Erythroblast (primary cell): ENCODE data around the gene ALOXE3.

Experiments
- GATA1 ChIP-seq: IDR thresholded peaks from 2 replicates; pipeline ENCODE4 v1.6.1; 2011; ENCODE audit warnings: low read depth, mild to moderate bottlenecking, control low read depth, low read length, moderate library complexity
- POLR2A ChIP-seq: IDR thresholded peaks from 2 replicates; pipeline ENCODE4 v1.6.1; 2011; ENCODE audit warnings: mild to moderate bottlenecking, low read length

DNA sequence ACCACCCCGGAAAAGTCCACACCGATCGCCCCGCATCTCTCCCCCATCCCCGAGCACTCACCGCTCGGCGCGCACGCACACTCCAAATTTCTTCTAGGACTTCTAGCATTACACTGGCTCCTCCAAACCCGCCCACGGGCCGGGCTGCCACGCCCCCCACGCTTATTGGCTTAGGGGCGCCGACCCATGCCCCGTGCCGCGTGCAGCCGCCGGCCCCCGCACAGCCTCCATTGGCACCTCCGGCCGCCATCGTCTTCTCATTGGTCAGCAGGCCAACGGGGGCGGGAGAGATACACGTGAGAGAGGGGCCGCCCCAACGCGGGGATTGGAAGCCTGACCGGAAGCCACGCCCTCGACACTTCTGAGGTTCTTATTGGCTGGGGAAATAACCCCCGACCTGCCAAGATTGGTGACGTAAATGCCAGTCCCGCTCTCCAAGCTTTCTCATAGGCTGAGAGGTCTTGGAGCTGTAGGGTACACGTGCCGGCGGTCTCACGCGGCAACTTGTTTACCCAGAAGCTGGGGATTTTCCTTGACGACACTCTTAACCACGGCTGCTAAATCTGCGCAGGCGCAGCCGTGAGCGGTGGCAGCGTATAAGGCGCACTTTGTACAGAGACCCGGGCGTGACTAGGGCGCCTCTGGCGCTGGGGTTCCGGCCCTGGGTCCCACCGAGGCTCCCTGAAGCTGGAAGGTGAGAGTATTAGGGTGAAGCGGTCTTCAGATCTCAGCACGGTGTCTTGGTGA, 38.1 kb upstream of the ALOXE3 start:
- TF ChIP-seq POLR2A (peak; percentile 99), GATA1 (no peak)
